Measurements from ENCODE around the gene CREB5. TPM values are rescaled to one million over a fixed set of nuclear protein-coding genes. Genes with fewer than 3 reads are reported as not detected.

The CREB5 gene
- total RNA-seq, 1 donor from 2014 or later = 8.9 TPM

DNA sequence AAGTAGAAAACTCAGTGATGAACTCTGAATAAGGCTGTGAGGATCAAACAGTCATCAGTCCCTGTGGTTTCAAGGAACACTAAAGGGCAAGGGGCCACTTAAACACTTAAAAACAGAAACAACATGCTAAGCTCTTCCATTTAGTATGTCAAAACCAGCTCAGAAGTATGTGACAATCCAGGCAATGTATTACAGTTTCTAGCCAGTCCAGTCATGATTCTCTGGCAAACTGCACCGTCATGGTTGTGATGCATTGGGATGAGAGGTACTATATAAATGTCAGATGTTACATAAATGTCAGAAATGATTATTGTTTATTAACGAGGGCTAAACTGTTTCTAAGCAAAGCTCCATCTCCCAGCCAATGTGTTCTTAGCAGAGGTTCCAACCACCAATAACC is 4.7 kb upstream of the CREB5 start:
- peaks cover 23% of the 10 kb centered on the region for H3K4me1 ChIP-seq
- no peaks in the 10 kb centered on the region for H3K9me3 ChIP-seq
- ATAC-seq = no peak
- no peak overlapping the region for H3K4me3 ChIP-seq
- TF ChIP-seq, protein P1, sequence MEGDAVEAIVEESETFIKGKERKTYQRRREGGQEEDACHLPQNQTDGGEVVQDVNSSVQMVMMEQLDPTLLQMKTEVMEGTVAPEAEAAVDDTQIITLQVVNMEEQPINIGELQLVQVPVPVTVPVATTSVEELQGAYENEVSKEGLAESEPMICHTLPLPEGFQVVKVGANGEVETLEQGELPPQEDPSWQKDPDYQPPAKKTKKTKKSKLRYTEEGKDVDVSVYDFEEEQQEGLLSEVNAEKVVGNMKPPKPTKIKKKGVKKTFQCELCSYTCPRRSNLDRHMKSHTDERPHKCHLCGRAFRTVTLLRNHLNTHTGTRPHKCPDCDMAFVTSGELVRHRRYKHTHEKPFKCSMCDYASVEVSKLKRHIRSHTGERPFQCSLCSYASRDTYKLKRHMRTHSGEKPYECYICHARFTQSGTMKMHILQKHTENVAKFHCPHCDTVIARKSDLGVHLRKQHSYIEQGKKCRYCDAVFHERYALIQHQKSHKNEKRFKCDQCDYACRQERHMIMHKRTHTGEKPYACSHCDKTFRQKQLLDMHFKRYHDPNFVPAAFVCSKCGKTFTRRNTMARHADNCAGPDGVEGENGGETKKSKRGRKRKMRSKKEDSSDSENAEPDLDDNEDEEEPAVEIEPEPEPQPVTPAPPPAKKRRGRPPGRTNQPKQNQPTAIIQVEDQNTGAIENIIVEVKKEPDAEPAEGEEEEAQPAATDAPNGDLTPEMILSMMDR (IDR thresholded peaks at IDR 0.05) = no peak
- no peak overlapping the region for H3K27ac ChIP-seq
- H3K36me3 ChIP-seq = no peaks in the 10 kb centered on the region
- H3K27me3 ChIP-seq = peaks cover 25% of the 10 kb centered on the region
- no peak for DNase-seq
- intact Hi-C loops (cut with DNase I) = no loop called here

GRCh38 chr7:28408105-28408959 is 4.0 kb upstream of the CREB5 start:
- H3K9me3 ChIP-seq = no peaks in the 10 kb centered on the region
- H3K27ac ChIP-seq = peak overlapping the region; percentile 47
- no peak for DNase-seq
- H3K36me3 ChIP-seq = no peaks in the 10 kb centered on the region
- intact Hi-C loops (cut with DNase I) = no loop called here
- peaks cover 26% of the 10 kb centered on the region for H3K27me3 ChIP-seq
- H3K4me1 ChIP-seq = peaks cover 23% of the 10 kb centered on the region
- TF ChIP-seq, protein P1 (IDR thresholded peaks at IDR 0.05) = no peak
- peak; percentile 7 for ATAC-seq
- H3K4me3 ChIP-seq = peak overlapping the region; percentile 48

GRCh38 chr7:28408960-28409715 is 3.2 kb upstream of the CREB5 start:
- peak; percentile 92 for ATAC-seq
- intact Hi-C loops (cut with DNase I) = no loop called here
- Histone ChIP-seq H3K9me3 (no peaks in the 10 kb centered on the region), H3K4me3 (peak overlapping the region; percentile 48), H3K4me1 (peaks cover 23% of the 10 kb centered on the region), H3K36me3 (no peaks in the 10 kb centered on the region), H3K27me3 (peaks cover 34% of the 10 kb centered on the region), H3K27ac (peak overlapping the region; percentile 55)
- TF ChIP-seq, protein P1 (IDR thresholded peaks at IDR 0.05) = no peak
- peak; percentile 90 for DNase-seq

GRCh38 chr7:28409716-28410627 is 2.3 kb upstream of the CREB5 start:
- TF ChIP-seq, protein P1 (IDR thresholded peaks at IDR 0.05) = no peak
- peak overlapping the region; percentile 48 for H3K4me3 ChIP-seq
- no peaks in the 10 kb centered on the region for H3K36me3 ChIP-seq
- H3K9me3 ChIP-seq = no peaks in the 10 kb centered on the region
- H3K4me1 ChIP-seq = peaks cover 23% of the 10 kb centered on the region
- peak; percentile 64 for DNase-seq
- ATAC-seq = peak; percentile 26
- peak overlapping the region; percentile 55 for H3K27ac ChIP-seq
- H3K27me3 ChIP-seq = peaks cover 37% of the 10 kb centered on the region
- intact Hi-C loops (cut with DNase I) = no loop called here
